ENCODE results near the gene B3GAT1. TPM values are rescaled to one million over a fixed set of nuclear protein-coding genes. Genes with fewer than 3 reads are reported as not detected.

B3GAT1 gene
- total RNA-seq, 1 experiment from 2014 or later: 0.10 TPM

DNA sequence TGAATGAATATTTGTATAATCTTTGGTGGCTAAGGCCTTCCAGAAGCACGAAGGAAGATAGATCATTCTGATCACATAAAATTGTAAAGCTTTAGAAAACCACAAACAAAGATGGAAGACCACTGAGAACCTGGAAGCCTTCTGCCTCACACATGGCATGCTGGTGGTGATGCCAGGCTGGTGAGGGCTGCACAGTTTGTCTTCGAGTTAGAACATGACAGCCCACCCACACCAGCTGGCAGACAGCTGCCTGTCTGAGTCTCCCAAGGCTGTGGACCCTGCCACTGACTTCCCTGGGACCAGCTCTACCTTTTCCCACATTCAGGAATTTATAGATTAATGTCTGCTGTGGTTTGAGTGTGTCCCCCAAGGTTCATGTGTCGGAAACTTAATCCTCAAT is 48.8 kb upstream of the B3GAT1 start:
- H3K27ac ChIP-seq (ENCODE audit: low read length): no peak overlapping the region
- H3K27me3 ChIP-seq (ENCODE audit: control insufficient read depth, insufficient read depth, low read length): peaks cover 18% of the 10 kb centered on the region
- TF ChIP-seq, protein P1, sequence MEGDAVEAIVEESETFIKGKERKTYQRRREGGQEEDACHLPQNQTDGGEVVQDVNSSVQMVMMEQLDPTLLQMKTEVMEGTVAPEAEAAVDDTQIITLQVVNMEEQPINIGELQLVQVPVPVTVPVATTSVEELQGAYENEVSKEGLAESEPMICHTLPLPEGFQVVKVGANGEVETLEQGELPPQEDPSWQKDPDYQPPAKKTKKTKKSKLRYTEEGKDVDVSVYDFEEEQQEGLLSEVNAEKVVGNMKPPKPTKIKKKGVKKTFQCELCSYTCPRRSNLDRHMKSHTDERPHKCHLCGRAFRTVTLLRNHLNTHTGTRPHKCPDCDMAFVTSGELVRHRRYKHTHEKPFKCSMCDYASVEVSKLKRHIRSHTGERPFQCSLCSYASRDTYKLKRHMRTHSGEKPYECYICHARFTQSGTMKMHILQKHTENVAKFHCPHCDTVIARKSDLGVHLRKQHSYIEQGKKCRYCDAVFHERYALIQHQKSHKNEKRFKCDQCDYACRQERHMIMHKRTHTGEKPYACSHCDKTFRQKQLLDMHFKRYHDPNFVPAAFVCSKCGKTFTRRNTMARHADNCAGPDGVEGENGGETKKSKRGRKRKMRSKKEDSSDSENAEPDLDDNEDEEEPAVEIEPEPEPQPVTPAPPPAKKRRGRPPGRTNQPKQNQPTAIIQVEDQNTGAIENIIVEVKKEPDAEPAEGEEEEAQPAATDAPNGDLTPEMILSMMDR (IDR thresholded peaks at IDR 0.05): no peak
- TF ChIP-seq TCF7L2 (IDR thresholded peaks at IDR 0.05; ENCODE audit: low read depth, low read length) (no peak), SIN3A (IDR thresholded peaks at IDR 0.05; ENCODE audit: borderline replicate concordance, insufficient read depth, low read depth, low read length) (no peak), POLR2AphosphoS5 (IDR thresholded peaks at IDR 0.05; ENCODE audit: low read depth, low read length) (no peak)
- TF ChIP-seq, protein P2, sequence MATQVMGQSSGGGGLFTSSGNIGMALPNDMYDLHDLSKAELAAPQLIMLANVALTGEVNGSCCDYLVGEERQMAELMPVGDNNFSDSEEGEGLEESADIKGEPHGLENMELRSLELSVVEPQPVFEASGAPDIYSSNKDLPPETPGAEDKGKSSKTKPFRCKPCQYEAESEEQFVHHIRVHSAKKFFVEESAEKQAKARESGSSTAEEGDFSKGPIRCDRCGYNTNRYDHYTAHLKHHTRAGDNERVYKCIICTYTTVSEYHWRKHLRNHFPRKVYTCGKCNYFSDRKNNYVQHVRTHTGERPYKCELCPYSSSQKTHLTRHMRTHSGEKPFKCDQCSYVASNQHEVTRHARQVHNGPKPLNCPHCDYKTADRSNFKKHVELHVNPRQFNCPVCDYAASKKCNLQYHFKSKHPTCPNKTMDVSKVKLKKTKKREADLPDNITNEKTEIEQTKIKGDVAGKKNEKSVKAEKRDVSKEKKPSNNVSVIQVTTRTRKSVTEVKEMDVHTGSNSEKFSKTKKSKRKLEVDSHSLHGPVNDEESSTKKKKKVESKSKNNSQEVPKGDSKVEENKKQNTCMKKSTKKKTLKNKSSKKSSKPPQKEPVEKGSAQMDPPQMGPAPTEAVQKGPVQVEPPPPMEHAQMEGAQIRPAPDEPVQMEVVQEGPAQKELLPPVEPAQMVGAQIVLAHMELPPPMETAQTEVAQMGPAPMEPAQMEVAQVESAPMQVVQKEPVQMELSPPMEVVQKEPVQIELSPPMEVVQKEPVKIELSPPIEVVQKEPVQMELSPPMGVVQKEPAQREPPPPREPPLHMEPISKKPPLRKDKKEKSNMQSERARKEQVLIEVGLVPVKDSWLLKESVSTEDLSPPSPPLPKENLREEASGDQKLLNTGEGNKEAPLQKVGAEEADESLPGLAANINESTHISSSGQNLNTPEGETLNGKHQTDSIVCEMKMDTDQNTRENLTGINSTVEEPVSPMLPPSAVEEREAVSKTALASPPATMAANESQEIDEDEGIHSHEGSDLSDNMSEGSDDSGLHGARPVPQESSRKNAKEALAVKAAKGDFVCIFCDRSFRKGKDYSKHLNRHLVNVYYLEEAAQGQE (IDR thresholded peaks at IDR 0.05; ENCODE audit: insufficient read depth in 1 of 2, low read depth in 2 of 2, low read length in 1 of 2): no peak
- intact Hi-C loops (cut with micrococcal nuclease; ENCODE audit: unreplicated experiment): no loop called here
- no peak for DNase-seq (ENCODE audit: low read depth, low spot score)
- H3K36me3 ChIP-seq (ENCODE audit: control insufficient read depth, insufficient read depth, low read length): no peaks in the 10 kb centered on the region
- in situ Hi-C loops (cut with HindIII; ENCODE audit: low pct_unique_long_range_greater_than_20kb, low sequenced_read_pairs): no loop called here
- H3K4me3 ChIP-seq (ENCODE audit: low read depth in 2 of 2, low read length in 2 of 2): no peak overlapping the region
- no peak for ATAC-seq
- ChIA-PET CTCF (no interaction called here), POLR2A (no interaction called here)
- no TSS peak for BruUV-seq (replicated peaks)
- no peaks in the 10 kb centered on the region for H3K9me3 ChIP-seq (ENCODE audit: control insufficient read depth, insufficient read depth, low read depth, low read length)
- H3K4me1 ChIP-seq (ENCODE audit: control insufficient read depth, insufficient read depth, low read length): no peaks in the 10 kb centered on the region

DNA sequence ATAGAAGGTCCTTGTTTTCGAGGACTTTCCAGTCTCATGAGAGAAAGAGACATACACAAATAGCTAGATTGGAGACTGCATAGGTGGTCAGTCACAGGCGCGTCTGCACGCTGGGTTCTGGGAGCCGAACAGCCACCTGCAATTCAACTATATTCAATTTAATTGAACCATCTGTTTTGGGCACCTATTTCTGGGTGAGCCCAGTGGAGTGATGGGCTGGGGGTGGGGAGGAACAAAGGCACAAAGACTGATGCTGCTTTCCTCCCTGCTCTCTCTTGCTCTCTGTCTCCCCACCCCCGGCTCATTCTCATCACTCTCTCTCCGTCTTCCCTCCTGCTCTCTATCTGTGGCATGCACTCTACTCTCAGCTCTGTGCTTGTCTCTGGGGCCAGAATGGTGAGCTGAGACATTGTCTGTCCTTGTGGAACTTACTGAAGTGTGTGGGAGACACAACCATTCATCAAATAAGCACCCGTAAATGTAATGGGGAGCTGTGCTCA is 48.1 kb upstream of the B3GAT1 start:
- in situ Hi-C loops (cut with HindIII; ENCODE audit: low pct_unique_long_range_greater_than_20kb, low sequenced_read_pairs) (no loop called here), intact Hi-C loops (cut with micrococcal nuclease; ENCODE audit: unreplicated experiment) (no loop called here)
- no peaks in the 10 kb centered on the region for H3K4me1 ChIP-seq (ENCODE audit: control insufficient read depth, insufficient read depth, low read length)
- ATAC-seq: no peak
- no TSS peak for BruUV-seq (replicated peaks)
- POLR2A ChIA-PET: no interaction called here
- peaks cover 13% of the 10 kb centered on the region for H3K27me3 ChIP-seq (ENCODE audit: control insufficient read depth, insufficient read depth, low read length)
- H3K4me3 ChIP-seq (ENCODE audit: low read depth in 2 of 2, low read length in 2 of 2): no peak overlapping the region
- DNase-seq (ENCODE audit: low read depth, low spot score): no peak
- no peaks in the 10 kb centered on the region for H3K9me3 ChIP-seq (ENCODE audit: control insufficient read depth, insufficient read depth, low read depth, low read length)
- TF ChIP-seq POLR2AphosphoS5 (IDR thresholded peaks at IDR 0.05; ENCODE audit: low read depth, low read length) (no peak), TCF7L2 (IDR thresholded peaks at IDR 0.05; ENCODE audit: low read depth, low read length) (no peak), SIN3A (IDR thresholded peaks at IDR 0.05; ENCODE audit: borderline replicate concordance, insufficient read depth, low read depth, low read length) (no peak)
- TF ChIP-seq, protein P1 (IDR thresholded peaks at IDR 0.05): no peak
- TF ChIP-seq, protein P2 (IDR thresholded peaks at IDR 0.05; ENCODE audit: insufficient read depth in 1 of 2, low read depth in 2 of 2, low read length in 1 of 2): no peak
- no peak overlapping the region for H3K27ac ChIP-seq (ENCODE audit: low read length)
- H3K36me3 ChIP-seq (ENCODE audit: control insufficient read depth, insufficient read depth, low read length): no peaks in the 10 kb centered on the region
- CTCF ChIA-PET: no interaction called here
